D721Med (cell line): ENCODE measurements around the gene HDAC4.

Experiments used
- DNase-seq: peaks from one replicate; pipeline ENCODE4 v3.0.0; 2011; ENCODE audit warnings: low spot score; ENCODE audit not compliant: insufficient read length
- FAIRE-seq: peaks from 2 replicates; lab custom pipeline; 2011; peaks lifted over from hg19 to GRCh38; lab: Jason Lieb, UNC
- CTCF ChIP-seq: IDR thresholded peaks from 2 replicates; pipeline ENCODE4 v1.5.1; 2012; ENCODE audit warnings: mild to moderate bottlenecking, control low read depth; ENCODE audit not compliant: insufficient read depth; ENCODE audit errors: missing control alignments

The HDAC4 gene

GRCh38 chr2:239139101-239139500, 261.7 kb downstream of the HDAC4 start:
- FAIRE-seq (no peak), DNase-seq (no peak)
- no peak for TF ChIP-seq CTCF

GRCh38 chr2:239138610-239139009, 262.2 kb downstream of the HDAC4 start:
- no peak for TF ChIP-seq CTCF
- FAIRE-seq (no peak), DNase-seq (no peak)

GRCh38 chr2:239137898-239138283, 262.9 kb downstream of the HDAC4 start:
- DNase-seq (no peak), FAIRE-seq (no peak)
- no peak for TF ChIP-seq CTCF

GRCh38 chr2:239137165-239137897, 263.5 kb downstream of the HDAC4 start:
- FAIRE-seq = no peak
- no peak for TF ChIP-seq CTCF
- no peak for DNase-seq

- DNase-seq (no peak), FAIRE-seq (no peak)
- TF ChIP-seq CTCF = no peak
Measured at GRCh38 chr2:239136762-239137161, 264.1 kb downstream of the HDAC4 start.

GRCh38 chr2:239136203-239136602, 264.6 kb downstream of the HDAC4 start:
- FAIRE-seq (no peak), DNase-seq (no peak)
- TF ChIP-seq CTCF = no peak

- FAIRE-seq (no peak), DNase-seq (no peak)
- TF ChIP-seq CTCF = no peak
Measured at GRCh38 chr2:239135531-239135930, 265.3 kb downstream of the HDAC4 start.
